Measurements from ENCODE around the gene RAB14.
"Not testable (repeated sequence)": the region's sequence is repeated elsewhere in the genome, so short reads cannot be mapped to it uniquely, and the experiment has no call there.

The RAB14 gene

GRCh38 chr9:121189660-121190059 lies 12.0 kb downstream of the RAB14 start:
- no peak for DNase-seq (ENCODE audit: low read depth)

GRCh38 chr9:121189006-121189405 lies 12.7 kb downstream of the RAB14 start:
- DNase-seq (ENCODE audit: low read depth): no peak

GRCh38 chr9:121187636-121188305 lies 13.9 kb downstream of the RAB14 start:
- no peak for DNase-seq (ENCODE audit: low read depth)

- DNase-seq (ENCODE audit: low read depth): no peak
Measured at GRCh38 chr9:121185774-121186403, 15.8 kb downstream of the RAB14 start.

GRCh38 chr9:121185178-121185745 lies 16.4 kb downstream of the RAB14 start:
- DNase-seq (ENCODE audit: low read depth): no peak

- no peak for DNase-seq (ENCODE audit: low read depth)
Measured at GRCh38 chr9:121184463-121184862, 17.2 kb downstream of the RAB14 start.

GRCh38 chr9:121183666-121184423 lies 17.8 kb downstream of the RAB14 start:
- DNase-seq (ENCODE audit: low read depth): no peak

- no peak for DNase-seq (ENCODE audit: low read depth)
Measured at GRCh38 chr9:121182989-121183388, 18.7 kb downstream of the RAB14 start.

- DNase-seq (ENCODE audit: low read depth): no peak
Measured at GRCh38 chr9:121182101-121182836, 19.4 kb downstream of the RAB14 start.

GRCh38 chr9:121179930-121180681 lies 21.6 kb downstream of the RAB14 start:
- no peak for DNase-seq (ENCODE audit: low read depth)

- DNase-seq (ENCODE audit: low read depth): not testable (repeated sequence)
Measured at GRCh38 chr9:121179373-121179721, 22.3 kb downstream of the RAB14 start.

GRCh38 chr9:121178676-121179372 lies 22.8 kb downstream of the RAB14 start:
- DNase-seq (ENCODE audit: low read depth): no peak

- DNase-seq (ENCODE audit: low read depth): no peak
Measured at GRCh38 chr9:121173501-121173900, 28.2 kb downstream of the RAB14 start.

- DNase-seq (ENCODE audit: low read depth): no peak
Measured at GRCh38 chr9:121172726-121173487, 28.8 kb downstream of the RAB14 start.

GRCh38 chr9:121171236-121171635 lies 30.4 kb downstream of the RAB14 start:
- no peak for DNase-seq (ENCODE audit: low read depth)

- no peak for DNase-seq (ENCODE audit: low read depth)
Measured at GRCh38 chr9:121169094-121169601, 32.5 kb downstream of the RAB14 start.

GRCh38 chr9:121168052-121168451 lies 33.6 kb downstream of the RAB14 start:
- no peak for DNase-seq (ENCODE audit: low read depth)

GRCh38 chr9:121160025-121160424 lies 41.6 kb downstream of the RAB14 start:
- no peak for DNase-seq (ENCODE audit: low read depth)

GRCh38 chr9:121157939-121158338 lies 43.7 kb downstream of the RAB14 start:
- DNase-seq (ENCODE audit: low read depth): no peak

GRCh38 chr9:121156263-121156731 lies 45.4 kb downstream of the RAB14 start:
- no peak for DNase-seq (ENCODE audit: low read depth)
